Fibroblast of pulmonary artery (primary cell): ENCODE measurements around the gene GCSH.

Experiments used
- DNase-seq: peaks from one replicate; pipeline ENCODE4 v3.0.0-alpha.2; 2010; ENCODE audit warnings: low read depth
- H3K4me3 ChIP-seq: replicated peaks from 2 replicates; pipeline ENCODE4 v1.5.1; 2011; ENCODE audit warnings: low read depth, mild to moderate bottlenecking, control low read depth, low read length, moderate library complexity
- TF ChIP-seq, protein P1 (sequence below): IDR thresholded peaks from 2 replicates; pipeline ENCODE4 v1.5.1; 2011; ENCODE audit warnings: mild to moderate bottlenecking, control low read depth, low read length, inconsistent platforms; ENCODE audit errors: missing control alignments

The GCSH gene

DNA sequence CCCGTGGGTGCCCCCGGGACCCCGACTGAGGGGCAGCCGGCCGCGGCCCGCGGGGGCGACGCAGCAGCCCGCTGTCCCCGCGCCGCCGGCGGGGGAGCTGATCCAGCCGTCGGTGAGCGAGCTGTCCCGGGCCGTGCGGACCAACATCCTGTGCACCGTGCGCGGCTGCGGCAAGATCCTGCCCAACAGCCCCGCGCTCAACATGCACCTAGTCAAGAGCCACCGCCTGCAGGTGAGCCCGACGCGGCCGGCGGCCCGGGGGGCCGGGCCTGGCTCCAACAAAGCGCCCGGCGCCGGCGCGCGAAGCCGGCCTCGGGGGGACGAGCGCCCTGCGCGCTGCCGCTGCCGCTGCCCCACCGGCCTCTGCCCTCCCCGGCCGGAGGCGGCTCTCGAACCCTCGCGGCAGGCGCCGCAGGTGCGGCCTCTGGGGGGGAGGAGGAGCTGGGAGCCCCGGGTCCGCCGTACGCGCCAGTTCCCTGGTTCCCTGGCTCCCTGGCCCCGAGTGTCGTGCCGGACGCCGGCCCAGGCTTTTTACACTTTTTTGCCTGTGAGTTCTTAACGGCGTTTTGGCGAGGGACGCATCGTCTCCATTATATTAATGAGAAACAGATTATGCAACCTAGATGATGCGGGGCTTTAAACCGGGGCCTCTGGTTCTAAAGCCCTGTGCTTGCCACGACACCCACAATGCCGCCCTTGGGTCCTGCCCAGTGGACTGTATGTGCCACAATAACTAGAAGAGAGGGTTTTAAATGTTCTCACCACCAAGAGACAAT lies 60.0 kb downstream of the GCSH start:
- H3K4me3 ChIP-seq: peak overlapping the region; percentile 72
- DNase-seq: peak; percentile 21
- TF ChIP-seq, protein P1, sequence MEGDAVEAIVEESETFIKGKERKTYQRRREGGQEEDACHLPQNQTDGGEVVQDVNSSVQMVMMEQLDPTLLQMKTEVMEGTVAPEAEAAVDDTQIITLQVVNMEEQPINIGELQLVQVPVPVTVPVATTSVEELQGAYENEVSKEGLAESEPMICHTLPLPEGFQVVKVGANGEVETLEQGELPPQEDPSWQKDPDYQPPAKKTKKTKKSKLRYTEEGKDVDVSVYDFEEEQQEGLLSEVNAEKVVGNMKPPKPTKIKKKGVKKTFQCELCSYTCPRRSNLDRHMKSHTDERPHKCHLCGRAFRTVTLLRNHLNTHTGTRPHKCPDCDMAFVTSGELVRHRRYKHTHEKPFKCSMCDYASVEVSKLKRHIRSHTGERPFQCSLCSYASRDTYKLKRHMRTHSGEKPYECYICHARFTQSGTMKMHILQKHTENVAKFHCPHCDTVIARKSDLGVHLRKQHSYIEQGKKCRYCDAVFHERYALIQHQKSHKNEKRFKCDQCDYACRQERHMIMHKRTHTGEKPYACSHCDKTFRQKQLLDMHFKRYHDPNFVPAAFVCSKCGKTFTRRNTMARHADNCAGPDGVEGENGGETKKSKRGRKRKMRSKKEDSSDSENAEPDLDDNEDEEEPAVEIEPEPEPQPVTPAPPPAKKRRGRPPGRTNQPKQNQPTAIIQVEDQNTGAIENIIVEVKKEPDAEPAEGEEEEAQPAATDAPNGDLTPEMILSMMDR: no peak

DNA sequence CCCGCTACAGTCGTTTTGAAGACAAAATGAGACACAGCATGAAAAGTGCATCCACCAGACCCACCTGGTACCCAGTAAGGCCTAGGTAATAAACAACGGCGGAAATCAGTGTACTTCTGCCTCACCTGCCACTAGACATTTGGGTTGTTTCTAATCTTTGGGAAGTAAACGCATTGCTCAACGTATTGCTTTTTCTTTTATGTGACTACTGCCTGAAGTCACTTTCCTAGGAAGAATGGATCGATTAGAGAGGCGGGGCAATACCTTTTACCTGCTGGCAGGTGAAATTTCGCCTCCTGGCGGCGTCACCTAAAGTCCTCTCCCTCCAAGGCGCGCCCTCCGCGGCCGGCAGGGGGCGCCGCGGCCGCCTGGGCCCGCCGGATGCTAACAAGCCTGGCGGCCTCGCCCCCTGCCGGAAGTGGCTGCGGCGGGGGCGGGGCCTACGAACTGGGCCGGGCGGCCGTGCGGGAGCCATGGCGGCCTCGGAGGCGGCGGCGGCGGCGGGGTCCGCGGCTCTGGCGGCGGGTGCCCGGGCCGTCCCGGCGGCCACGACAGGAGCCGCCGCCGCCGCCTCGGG lies 60.7 kb downstream of the GCSH start, which contains the start of gene ATMIN:
Gene ATMIN (plus strand): TSS at position 445 of the 577 bp plus-strand sequence. CDS start 29 bp downstream, at position 474.
- TF ChIP-seq, protein P1: peak; percentile 63
- peak within 1 kb of the TSS; percentile 72 for H3K4me3 ChIP-seq
- DNase-seq: peak; percentile 80
